Stimulated activated CD8-positive, alpha-beta memory T cell treated with anti-CD3 and anti-CD28 coated beads, Interleukin-2, amount 100 ng/mL, for 1 hour (primary cell): ENCODE measurements around the gene KBTBD2.
"Not testable (repeated sequence)": the region's sequence is repeated elsewhere in the genome, so short reads cannot be mapped to it uniquely, and the experiment has no call there.

Source experiments
- DNase-seq, 2 donors: peaks; one replicate each; pipeline ENCODE4 v3.0.0-alpha.2; 2020; ENCODE audit warnings: low read depth in 2 of 2

Gene KBTBD2

GRCh38 chr7:32893207-32893524 lies 1.6 kb upstream of the KBTBD2 start:
- DNase-seq: no peak

DNA sequence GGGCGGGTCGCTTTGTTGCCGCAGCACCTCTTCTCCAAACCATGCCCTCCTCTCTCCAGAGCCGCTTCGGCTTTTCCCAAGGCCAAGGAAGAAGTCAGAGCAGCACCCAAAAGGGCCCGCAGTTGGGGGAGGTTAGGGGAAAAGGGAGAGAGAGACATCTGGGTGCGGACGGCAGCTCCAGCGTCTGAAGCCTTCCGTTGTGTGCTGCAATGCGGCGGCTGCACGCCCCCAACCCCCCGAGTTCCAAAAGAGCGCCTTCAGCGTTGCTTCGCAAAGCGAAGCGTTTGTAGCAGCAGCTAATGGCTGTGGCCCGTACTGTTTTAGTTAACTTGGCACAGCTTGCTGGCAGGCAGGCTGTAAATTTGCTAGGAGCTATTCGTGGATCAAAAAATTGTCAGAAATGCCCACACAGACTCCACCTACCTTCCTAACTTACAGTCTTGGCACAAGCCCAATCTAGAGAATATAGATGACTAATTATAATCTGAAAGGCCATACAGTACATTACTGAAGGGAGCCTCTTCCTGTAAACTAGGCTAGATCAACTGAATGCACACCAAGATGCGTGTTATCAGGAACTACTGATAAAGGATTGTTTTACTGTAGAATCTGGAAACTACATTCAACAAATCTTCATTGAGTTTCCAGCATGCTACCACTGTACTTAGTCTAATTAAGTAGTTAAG lies 1.1 kb upstream of the KBTBD2 start:
- peak; percentile 8 to 18 for DNase-seq

DNA sequence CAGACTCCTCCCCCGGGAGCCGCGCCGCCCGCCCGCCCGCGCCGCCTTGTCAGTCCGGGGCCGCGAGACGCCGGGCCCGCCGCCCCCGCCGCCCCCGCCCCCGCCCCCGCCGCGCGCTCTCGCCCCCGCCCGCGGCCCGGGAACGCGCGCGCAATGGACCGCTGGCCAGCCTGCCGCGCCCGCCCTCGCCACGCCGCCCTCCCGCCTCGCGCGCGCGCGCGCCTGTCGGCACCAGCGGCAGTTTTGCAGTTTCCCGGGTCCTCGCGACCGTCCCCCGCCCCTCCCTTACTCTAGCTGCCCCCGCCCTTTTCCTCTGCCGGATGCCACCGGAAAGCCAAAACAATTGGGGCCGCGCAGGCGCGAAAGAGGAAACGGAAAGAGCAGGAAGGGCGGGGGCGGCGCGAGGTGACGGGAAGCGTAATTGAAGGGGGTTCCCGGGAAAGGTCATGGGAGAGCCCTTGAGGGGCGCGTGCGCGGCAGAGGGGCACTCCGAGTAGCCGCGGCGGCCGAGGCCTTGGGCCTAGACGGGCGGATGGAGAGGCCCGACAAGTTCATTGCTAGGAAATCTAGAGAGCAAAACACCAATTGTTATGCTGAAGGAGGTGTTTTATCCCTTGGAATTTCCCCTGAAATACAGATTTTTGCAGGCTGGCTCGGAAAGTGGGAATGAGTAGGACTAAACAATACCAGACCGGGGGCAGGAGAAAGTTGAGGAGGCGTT lies 400 bp upstream of the KBTBD2 start:
- peak; percentile 92 to 96 for DNase-seq

DNA sequence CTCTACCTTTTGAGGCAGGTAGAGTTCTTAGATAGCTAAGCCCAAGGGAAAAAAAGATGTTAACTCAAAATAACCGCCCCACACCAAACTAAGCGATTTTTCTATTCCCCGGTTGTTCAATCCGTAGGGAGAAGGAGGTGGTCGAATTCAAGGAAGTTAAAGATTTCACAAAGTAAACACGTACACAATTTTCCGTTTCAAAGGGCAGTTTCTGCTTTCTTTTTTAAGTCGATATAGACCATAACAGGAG lies 842 bp downstream of the KBTBD2 start:
- DNase-seq: no peak

DNA sequence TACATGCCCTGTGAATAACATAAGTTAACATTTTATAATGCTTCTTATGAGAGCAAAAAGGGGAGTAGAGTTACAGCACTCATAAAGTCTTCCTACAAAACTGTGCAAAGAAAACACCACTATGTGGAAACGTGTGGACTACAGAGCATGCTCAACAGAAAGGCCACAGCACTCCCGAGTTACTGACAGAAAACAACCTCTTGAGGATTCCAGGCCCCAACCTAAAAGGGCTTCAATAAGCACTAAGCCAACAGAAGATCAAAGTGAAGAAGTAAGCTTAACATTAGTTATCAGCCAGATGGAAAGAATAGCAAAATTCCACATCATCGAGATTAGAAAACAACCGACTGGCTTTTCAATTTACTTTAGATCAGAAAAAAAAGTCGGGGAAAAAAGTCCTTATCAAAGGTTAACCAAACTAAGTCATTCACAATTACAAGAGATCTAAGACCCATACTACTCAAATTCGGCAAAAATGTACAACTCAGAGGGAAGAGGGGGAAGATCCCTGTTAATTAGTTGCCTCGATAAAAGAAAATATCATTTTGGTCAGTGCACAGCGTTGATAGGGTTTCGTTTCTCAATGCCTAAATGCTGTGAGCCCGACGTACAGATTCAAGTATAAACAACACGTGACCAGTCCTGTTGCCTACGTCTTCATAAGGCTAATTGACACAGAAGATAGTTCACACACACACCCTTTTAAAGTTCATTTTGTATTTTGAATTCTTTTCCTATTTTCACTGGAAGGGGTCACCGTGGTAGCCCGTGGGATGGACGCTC lies 1.4 kb downstream of the KBTBD2 start:
- DNase-seq: peak; percentile 13 to 34

- no peak for DNase-seq
Measured at GRCh38 chr7:32888505-32888904, 3.1 kb downstream of the KBTBD2 start.

GRCh38 chr7:32887395-32887794 lies 4.2 kb downstream of the KBTBD2 start:
- no peak for DNase-seq

DNA sequence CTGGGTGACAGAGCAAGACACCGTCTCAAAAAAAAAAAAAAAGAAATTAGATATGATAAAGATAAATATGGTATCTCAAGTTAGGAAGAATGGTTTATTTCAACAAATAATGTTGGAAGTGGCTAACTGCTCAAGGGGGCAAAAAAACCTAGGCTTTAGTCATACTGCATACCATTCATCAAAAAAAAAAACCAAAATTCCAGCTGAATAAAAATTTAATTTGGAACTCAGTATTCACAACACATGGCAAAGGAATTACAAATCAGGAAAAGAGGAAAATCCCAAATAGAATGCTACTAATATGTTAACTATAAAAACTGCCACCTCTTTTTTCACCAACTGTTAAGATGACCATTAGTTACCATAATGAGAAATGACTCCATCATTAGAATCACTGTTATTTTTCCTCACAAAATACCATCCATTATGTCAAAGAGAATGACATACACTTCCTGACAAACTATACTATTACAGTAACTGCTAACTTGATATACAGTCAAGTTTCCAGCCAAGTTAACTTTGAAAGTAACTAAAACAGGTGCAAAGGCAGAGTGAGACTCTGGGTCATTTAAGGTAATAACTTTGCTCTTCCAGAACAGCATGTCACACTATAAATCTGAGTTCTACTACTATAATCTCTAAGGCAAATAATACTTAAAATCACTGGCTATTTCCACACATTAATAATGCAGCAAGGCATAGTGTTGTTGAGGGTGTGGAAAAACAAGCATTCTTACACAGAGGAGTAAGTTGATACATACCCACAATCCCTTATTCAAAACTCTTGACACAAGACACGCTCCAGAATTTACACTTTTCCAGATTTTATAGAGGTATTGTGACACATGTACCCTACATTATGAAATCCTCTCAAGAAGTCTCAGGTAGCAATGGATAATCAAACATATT lies 10.2 kb downstream of the KBTBD2 start:
- DNase-seq: no peak

- no peak for DNase-seq
Measured at GRCh38 chr7:32879460-32879859, 12.1 kb downstream of the KBTBD2 start.

DNA sequence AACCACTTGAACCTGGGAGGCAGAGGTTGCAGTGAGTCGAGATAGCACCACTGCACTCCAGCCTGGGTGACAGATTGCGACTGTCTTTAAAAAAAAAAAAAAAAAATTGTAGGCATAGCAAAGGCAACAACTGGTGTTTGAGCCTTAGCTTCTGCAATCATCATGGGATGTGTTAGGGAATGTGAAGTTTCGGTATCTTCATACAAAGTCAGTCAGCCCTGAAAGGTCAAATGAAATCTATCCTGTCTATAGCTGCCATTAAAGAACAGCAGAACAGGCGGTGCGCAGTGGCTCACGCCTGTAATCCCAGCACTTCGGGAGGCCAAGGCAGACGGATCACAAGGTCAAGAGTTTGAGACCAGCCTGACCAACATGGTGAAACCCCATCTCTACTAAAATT lies 13.5 kb downstream of the KBTBD2 start:
- not testable (repeated sequence) for DNase-seq

DNA sequence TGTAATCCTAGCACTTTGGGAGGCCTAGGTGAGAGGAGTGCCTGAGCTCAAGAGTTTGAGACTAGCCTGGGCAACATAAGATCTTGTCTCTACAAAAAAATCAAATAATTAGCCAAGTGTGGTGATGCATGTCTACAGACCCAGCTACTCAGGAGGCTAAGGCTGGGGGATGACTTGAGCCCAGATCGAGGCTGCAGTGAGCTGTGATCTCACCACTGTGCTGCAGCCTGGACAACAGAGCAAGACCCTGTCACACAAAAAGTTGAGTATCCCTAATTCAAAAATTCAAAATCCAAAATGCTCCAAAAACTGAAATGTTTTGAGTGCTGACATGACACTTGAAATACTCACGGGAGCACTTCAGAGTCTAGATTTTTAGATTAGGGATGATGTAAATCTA lies 19.1 kb downstream of the KBTBD2 start:
- no peak for DNase-seq

DNA sequence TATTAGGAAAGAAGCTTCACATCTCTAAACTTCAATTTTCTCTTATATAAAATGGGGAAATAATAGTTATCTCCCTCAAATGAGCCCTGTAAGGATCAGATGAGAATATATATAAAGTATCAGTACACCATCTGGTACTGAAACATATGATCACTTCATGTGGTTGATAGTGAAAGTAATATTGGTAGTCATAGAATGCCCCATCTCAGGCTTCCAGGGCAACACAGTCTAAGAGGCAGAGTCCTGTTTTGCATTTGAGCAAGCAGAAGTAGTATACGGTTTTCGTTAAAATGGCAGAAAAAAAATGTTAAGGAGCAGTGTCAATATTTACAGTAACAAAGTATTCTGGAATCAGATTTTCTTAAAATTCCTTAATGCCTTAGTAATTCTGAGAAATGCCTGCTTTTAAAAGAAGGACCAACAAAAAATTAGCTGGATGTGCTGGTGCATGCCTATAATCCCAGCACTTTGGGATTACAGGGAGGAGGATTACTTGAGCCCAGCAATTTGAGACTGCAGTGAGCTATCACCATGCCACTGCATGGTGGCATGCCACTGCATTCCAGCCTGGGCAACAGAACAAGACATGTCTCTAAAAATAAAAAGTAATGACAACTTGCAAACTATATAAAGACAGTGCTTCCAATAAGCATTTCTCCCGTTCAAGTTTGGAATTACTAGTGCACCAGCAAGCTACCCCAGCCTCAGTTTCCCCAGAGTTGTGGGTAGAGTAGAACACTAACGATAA lies 19.8 kb downstream of the KBTBD2 start:
- no peak for DNase-seq

DNA sequence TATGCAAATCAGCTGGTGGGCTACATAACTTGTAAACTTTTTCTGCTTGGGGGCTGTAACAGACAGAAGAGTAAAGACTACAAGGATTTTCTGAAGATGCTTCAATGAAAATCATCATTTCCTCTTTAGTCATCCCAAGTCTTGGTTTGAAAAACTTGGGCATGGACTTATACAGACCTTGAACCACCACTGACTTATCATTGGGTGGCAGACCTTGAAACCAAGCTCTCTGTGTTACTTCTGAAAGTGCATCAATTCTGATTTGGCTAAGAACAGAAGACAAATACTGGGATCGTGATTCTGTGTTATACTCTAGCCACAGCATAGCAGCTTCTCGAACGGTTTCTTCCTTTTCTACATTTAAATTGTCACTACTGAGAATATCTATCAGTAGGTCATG lies 21.3 kb downstream of the KBTBD2 start:
- DNase-seq: no peak

GRCh38 chr7:32869716-32870115 lies 21.8 kb downstream of the KBTBD2 start:
- DNase-seq: no peak

- DNase-seq: no peak
Measured at GRCh38 chr7:32868116-32868515, 23.4 kb downstream of the KBTBD2 start.

DNA sequence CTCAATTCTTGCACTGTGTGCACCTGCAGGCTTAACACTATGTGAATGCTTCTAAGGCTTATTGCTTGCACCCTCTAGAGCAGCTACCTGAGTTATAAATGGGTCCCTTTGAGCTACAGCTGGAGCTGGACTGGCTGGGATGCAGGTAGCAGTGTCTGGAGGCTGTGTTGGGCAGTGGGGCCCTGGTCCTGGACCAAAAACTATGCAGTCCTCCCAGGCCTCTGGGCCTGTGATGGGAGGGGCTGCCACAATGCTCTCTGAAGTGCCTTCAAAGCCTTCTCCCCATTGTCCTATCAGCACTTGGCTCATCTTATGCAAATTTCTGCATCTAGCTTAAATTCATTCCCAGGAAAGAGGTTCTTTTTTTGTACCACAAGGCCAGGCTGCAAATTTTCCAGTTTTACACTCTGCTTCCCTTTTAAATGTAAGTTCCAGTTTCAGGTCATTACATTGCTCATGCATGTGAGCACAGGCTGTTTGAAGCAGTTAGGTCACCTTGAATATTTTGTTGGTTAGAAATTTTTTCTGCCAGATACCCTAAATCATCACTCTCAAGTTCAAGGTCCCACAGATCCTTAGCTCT lies 26.0 kb downstream of the KBTBD2 start:
- DNase-seq: no peak

GRCh38 chr7:32863872-32864271 lies 27.7 kb downstream of the KBTBD2 start:
- not testable (repeated sequence) for DNase-seq

DNA sequence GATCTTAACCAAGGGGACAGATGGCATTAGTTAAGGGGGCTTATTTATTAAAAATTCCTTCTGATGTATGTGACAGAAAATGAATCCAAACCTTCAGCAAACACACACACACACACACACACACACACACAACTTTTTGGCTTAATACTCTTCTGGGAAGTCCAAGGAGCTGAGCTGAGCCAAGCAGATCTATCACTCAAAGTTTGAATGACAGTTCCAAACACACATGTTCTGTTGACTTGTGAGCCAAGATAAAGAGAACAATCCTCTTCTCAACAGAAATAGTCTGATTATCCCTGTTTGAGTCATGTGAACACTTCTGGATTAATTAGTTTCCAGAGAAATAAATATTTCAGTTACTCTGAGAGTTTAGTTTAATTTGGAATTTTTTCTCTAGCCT lies 31.5 kb downstream of the KBTBD2 start:
- DNase-seq: no peak

DNA sequence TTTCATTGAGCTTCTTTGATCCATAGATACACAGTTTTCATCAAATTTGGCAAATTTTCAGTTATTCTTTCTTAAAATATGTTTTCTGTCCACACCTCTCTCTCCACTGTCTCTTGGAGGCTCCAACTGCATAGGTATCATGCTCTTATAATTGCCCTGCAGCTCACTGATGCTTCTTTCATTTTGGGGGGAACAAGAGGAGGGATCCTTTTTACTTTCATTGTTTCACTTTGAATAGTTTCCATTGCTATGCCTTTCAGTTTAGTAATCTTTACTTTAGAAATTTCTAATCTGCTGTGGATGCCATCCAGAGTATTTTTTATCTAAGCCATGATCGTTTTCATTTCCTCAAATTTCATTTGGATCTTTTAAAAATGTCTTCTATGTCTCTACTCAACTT lies 32.9 kb downstream of the KBTBD2 start:
- DNase-seq: no peak

DNA sequence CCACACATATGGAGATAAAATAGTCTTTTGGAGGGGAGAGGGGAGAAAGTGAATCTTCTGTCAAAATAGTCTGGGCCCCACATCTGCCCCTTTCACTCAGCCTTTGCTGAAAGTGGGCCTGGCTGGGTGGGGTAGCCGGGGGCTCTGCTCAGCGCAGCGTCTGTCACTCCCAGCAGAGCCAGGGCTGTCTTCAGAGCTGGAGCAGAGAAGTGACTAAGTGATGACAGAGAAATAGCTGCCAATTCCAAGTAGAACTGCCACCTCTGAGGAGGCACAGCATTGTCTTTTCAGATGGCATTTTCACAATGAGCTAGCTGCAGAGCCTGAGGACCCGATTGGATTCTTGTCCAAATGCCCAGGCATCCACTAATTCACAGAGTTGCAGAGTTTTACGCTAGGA lies 34.5 kb downstream of the KBTBD2 start:
- DNase-seq: not testable (repeated sequence)
